ENCODE data around the gene ARL11.
A peak's percentile ranks its signal among the peaks of the same experiment; 100 is the strongest.

ARL11 gene

GRCh38 chr13:49649963-49650312 lies 21.6 kb downstream of the ARL11 start:
- no peak for DNase-seq

GRCh38 chr13:49651570-49652354 lies 23.5 kb downstream of the ARL11 start:
- no peak for DNase-seq

GRCh38 chr13:49652355-49653305 lies 24.3 kb downstream of the ARL11 start:
- DNase-seq = peak; percentile 21

- DNase-seq = no peak
These were observed 25.2 kb downstream of the ARL11 start for GRCh38 chr13:49653478-49653877.

GRCh38 chr13:49654011-49654410 lies 25.7 kb downstream of the ARL11 start:
- no peak for DNase-seq

- no peak for DNase-seq
These were observed 27.6 kb downstream of the ARL11 start for GRCh38 chr13:49655906-49656305.

GRCh38 chr13:49657241-49657641 lies 28.9 kb downstream of the ARL11 start:
- DNase-seq = no peak

GRCh38 chr13:49664606-49665005 lies 36.3 kb downstream of the ARL11 start:
- DNase-seq = no peak

GRCh38 chr13:49667773-49668172 lies 39.5 kb downstream of the ARL11 start:
- DNase-seq = no peak

GRCh38 chr13:49669735-49670309 lies 41.5 kb downstream of the ARL11 start:
- DNase-seq = no peak

GRCh38 chr13:49670828-49671227 lies 42.5 kb downstream of the ARL11 start:
- no peak for DNase-seq

- DNase-seq = no peak
These were observed 48.4 kb downstream of the ARL11 start for GRCh38 chr13:49676581-49677298.

GRCh38 chr13:49678191-49678914 lies 50.0 kb downstream of the ARL11 start:
- DNase-seq = no peak

GRCh38 chr13:49679246-49679645 lies 50.9 kb downstream of the ARL11 start:
- no peak for DNase-seq

GRCh38 chr13:49681842-49682435 lies 53.6 kb downstream of the ARL11 start:
- no peak for DNase-seq

Data from CD4-positive, alpha-beta T cell treated with Interleukin-15 for 1 hour (primary cell).